ENCODE measurements around the gene NSF. TPM values are rescaled to one million over a fixed set of nuclear protein-coding genes. Genes with fewer than 3 reads are reported as not detected.
"Not testable (repeated sequence)": the region's sequence is repeated elsewhere in the genome, so short reads cannot be mapped to it uniquely, and the experiment has no call there.

NSF gene
- total RNA-seq, 1 donor, result 83.8 TPM

DNA sequence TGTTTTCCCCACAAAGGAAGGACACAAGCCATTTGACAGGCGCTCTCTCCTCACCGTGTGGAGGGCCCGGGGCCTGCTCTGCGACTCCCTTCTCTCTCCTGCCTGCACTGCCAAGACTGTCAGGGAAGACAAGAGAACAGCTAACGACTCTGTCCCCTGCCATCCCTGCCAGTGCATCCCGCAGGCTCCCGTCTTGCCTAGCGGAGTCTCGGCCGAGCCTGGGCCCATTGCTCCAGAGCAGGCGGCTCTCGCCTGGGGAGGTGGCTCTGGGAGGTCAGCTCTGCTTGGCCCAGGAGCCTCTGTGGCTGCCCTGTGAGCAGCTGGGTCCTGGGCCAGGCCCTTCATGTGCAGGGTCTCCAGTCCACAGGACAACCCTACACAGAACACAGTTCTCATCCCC lies 175.0 kb downstream of the NSF start:
- no peak overlapping the region for H3K4me3 ChIP-seq (ENCODE audit: low read depth, low read length)
- TF ChIP-seq, protein P1, sequence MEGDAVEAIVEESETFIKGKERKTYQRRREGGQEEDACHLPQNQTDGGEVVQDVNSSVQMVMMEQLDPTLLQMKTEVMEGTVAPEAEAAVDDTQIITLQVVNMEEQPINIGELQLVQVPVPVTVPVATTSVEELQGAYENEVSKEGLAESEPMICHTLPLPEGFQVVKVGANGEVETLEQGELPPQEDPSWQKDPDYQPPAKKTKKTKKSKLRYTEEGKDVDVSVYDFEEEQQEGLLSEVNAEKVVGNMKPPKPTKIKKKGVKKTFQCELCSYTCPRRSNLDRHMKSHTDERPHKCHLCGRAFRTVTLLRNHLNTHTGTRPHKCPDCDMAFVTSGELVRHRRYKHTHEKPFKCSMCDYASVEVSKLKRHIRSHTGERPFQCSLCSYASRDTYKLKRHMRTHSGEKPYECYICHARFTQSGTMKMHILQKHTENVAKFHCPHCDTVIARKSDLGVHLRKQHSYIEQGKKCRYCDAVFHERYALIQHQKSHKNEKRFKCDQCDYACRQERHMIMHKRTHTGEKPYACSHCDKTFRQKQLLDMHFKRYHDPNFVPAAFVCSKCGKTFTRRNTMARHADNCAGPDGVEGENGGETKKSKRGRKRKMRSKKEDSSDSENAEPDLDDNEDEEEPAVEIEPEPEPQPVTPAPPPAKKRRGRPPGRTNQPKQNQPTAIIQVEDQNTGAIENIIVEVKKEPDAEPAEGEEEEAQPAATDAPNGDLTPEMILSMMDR (IDR thresholded peaks at IDR 0.05; ENCODE audit: insufficient read depth, low read depth, low read length), result no peak
- no peak for DNase-seq (ENCODE audit: low read depth)

DNA sequence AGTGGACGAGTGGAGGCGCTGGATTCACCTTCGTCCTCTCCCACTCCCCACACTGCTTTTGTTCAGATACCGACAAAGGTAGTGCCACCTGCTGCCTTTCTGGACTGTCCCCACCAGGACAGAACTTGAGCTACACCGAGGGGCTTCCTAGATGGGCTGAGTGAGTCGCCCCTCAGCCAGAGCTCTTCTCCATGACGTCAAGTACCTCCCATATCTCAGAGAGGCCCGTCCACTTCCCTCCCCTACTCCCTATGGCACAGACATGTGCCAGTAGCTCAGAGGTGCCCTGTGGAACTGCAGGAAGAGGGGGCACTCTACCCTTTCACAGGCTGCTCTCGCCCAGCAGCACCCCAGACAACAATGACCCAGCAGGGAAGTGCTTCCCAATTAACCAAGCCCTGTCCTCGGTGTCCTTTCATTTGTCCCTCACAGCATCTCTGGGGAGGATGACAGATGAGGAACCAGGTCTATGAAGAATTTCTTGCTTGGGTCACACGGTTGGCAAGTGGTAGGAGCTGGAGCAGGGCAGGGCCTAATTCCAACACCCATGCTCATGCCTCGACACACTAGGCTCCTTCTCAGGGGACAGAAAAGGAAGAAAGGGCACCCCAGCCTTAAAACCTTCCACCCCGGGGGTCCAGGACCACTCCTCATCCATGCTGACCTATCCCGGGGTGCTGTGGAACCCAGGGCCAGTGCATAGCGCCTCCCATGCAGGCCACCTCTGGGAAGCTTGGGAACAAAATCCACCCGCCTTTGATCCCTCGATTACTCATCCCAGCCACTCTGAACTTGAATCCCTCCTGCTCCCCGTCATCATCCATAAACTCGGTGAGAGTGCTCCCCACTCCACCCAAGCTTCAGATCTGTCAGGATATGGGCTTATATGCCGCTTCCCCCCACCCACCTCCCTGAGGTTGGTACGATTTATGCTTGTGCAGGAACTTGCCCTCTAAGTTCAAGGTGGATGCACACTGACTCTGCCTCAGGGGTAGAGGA lies 176.3 kb downstream of the NSF start:
- DNase-seq (ENCODE audit: low read depth), result no peak
- H3K4me3 ChIP-seq (ENCODE audit: low read depth, low read length), result no peak overlapping the region
- TF ChIP-seq, protein P1 (IDR thresholded peaks at IDR 0.05; ENCODE audit: insufficient read depth, low read depth, low read length), result no peak

GRCh38 chr17:46768540-46768870 lies 178.0 kb downstream of the NSF start:
- TF ChIP-seq, protein P1 (IDR thresholded peaks at IDR 0.05; ENCODE audit: insufficient read depth, low read depth, low read length), result no peak
- no peak for DNase-seq (ENCODE audit: low read depth)
- no peak overlapping the region for H3K4me3 ChIP-seq (ENCODE audit: low read depth, low read length)

DNA sequence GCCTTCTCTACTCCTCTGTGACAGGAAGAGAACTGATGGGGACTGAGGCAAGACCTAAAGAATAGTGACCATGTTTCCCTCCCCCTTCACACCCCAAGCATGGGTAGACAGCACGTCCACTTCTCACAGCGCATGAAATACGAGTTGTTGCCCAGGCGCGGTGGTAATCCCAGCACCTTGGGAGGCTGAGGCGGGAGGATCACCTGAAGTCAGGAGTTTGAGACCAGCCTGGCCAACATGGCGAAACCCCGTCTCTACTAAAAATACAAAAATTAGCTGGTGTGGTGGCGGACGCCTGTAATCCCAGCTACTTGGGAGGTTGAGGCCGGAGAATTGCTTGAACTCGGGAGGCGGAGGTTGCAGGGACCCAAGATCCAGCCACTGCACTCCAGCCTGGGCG lies 178.4 kb downstream of the NSF start:
- H3K4me3 ChIP-seq (ENCODE audit: low read depth, low read length); DNase-seq (ENCODE audit: low read depth): not testable (repeated sequence)

- no peak overlapping the region for H3K4me3 ChIP-seq (ENCODE audit: low read depth, low read length)
- TF ChIP-seq, protein P1 (IDR thresholded peaks at IDR 0.05; ENCODE audit: insufficient read depth, low read depth, low read length), result no peak
- no peak for DNase-seq (ENCODE audit: low read depth)
Observed at GRCh38 chr17:46769531-46770438, 179.3 kb downstream of the NSF start.

DNA sequence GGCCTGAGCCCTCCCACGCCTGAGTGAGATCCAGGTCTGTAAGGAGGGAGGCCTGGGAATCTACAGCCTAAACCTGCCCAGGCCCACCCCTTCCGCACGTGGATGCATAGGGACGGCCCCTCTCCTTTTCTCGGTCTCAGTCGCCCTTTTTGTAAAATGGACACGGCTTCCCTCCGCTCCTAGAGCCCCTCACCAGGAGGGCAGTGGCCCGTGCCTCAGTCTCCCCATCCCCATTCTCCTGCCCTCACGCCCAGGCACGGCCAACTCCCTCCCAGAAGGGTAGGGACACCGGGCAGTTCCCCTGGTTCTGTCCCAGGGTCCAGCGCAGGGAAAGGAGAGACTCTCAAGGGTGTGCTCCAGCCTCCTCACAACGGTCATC lies 180.0 kb downstream of the NSF start:
- DNase-seq (ENCODE audit: low read depth), result no peak
- TF ChIP-seq, protein P1 (IDR thresholded peaks at IDR 0.05; ENCODE audit: insufficient read depth, low read depth, low read length), result no peak
- H3K4me3 ChIP-seq (ENCODE audit: low read depth, low read length), result peak overlapping the region; percentile 58
